ENCODE results near the gene ACOT6. TPM values are rescaled to one million over a fixed set of nuclear protein-coding genes. Genes with fewer than 3 reads are reported as not detected.
"Not testable (repeated sequence)": the region's sequence is repeated elsewhere in the genome, so short reads cannot be mapped to it uniquely, and the experiment has no call there.

Gene ACOT6
- total and polyA plus RNA-seq, 9 of the 15 experiments (the other 6 are each of a cell fraction or from before 2014, with no cell fraction given): not detected

- TF ChIP-seq TOE1 (IDR thresholded peaks at IDR 0.05; ENCODE audit: borderline replicate concordance): no peak
- TF ChIP-seq TOE1 (CRISPR knock-in tag; IDR thresholded peaks at IDR 0.05; ENCODE audit: borderline replicate concordance, low read depth): no peak
- no peak for TF ChIP-seq USF1 (CRISPR knock-in tag; IDR thresholded peaks at IDR 0.05)
- no peak for TF ChIP-seq ILK (tag; IDR thresholded peaks at IDR 0.05; ENCODE audit: borderline replicate concordance, low read depth)
- no peak for TF ChIP-seq ZNF134 (CRISPR knock-in tag; conservative IDR thresholded peaks at IDR 0.05)
- TF ChIP-seq ZNF609 (CRISPR knock-in tag; IDR thresholded peaks at IDR 0.05; ENCODE audit: borderline replicate concordance): no peak
Measured at GRCh38 chr14:73567951-73568885, 44.1 kb upstream of the ACOT6 start (continued).

GRCh38 chr14:73568886-73569184 is 43.5 kb upstream of the ACOT6 start:
- FAIRE-seq; H3K27ac ChIP-seq (ENCODE audit: extremely low read depth, low read depth, low read length); H3K9me1 ChIP-seq (ENCODE audit: control insufficient read depth, insufficient read depth, low read length); H3K4me3 ChIP-seq; H3K27me3 ChIP-seq (ENCODE audit: control insufficient read depth in 2 of 2, insufficient read depth in 2 of 2, low read length in 2 of 2); H3K79me2 ChIP-seq (ENCODE audit: control insufficient read depth, insufficient read depth, low read length); H3K9me3 ChIP-seq (replicated peaks; ENCODE audit: control insufficient read depth, insufficient read depth, low read depth, low read length); H4K20me1 ChIP-seq (replicated peaks; ENCODE audit: control insufficient read depth, insufficient read depth, low read length); H3K4me1 ChIP-seq (replicated peaks in 1 of 2; ENCODE audit: control insufficient read depth in 2 of 2, insufficient read depth in 2 of 2, low read length in 2 of 2); H3K36me3 ChIP-seq (ENCODE audit: control insufficient read depth, insufficient read depth, low read length); H2AFZ ChIP-seq (ENCODE audit: low read depth, low read length); in situ Hi-C loops (cut with MboI); H3K9ac ChIP-seq (ENCODE audit: insufficient read depth in 1 of 2, low read depth in 2 of 2, low read length in 2 of 2); POLR2A ChIA-PET; BruUV-seq (replicated peaks); H3K4me2 ChIP-seq (ENCODE audit: insufficient read depth, low read length); ATAC-seq; CTCF ChIA-PET (ENCODE audit: low intra/inter-chr PET ratio); DNase-seq (ENCODE audit: extremely low read depth in 1 of 4, low spot score in 3 of 4): not testable (repeated sequence)
- 83% methylated on average over 1 of the region's 4 CpGs for WGBS (ENCODE audit: insufficient coverage, low coverage, missing lambda C conversion rate)
- intact Hi-C loops (cut with micrococcal nuclease): loop anchor here (2.0 kb wide), 1 partner anchor 50 kb away; no protein-coding TSS in a partner anchor
